ENCODE results near the gene SPATA18.

The SPATA18 gene

DNA sequence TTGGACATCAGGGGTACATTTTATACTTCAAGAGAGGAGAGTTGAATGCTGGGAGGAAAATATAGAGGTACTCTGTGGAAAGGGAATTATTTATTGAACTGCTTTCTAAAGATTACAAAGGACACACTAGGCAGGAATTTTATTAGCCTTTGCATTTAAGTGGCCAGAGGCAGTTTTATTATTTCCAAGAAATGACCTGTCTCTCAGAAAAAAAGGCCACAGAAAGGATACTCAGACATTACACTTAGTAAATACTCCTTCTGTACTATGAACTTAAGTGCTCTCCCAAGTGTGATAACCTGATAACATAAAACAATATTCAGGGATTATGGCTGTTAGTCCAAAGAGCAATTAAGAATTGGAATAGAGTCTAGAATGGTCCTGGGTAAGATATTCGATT, 38.5 kb upstream of the SPATA18 start:
- Mint-ChIP-seq H3K4me3 (no peak overlapping the region), H3K27me3 (ENCODE audit: low read depth) (no peaks in the 10 kb centered on the region), H3K36me3 (ENCODE audit: low read depth) (peaks cover 18% of the 10 kb centered on the region), H3K27ac (no peak overlapping the region), H3K4me1 (no peaks in the 10 kb centered on the region), H3K9me3 (peaks cover 2% of the 10 kb centered on the region)
- TF ChIP-seq, protein P1, sequence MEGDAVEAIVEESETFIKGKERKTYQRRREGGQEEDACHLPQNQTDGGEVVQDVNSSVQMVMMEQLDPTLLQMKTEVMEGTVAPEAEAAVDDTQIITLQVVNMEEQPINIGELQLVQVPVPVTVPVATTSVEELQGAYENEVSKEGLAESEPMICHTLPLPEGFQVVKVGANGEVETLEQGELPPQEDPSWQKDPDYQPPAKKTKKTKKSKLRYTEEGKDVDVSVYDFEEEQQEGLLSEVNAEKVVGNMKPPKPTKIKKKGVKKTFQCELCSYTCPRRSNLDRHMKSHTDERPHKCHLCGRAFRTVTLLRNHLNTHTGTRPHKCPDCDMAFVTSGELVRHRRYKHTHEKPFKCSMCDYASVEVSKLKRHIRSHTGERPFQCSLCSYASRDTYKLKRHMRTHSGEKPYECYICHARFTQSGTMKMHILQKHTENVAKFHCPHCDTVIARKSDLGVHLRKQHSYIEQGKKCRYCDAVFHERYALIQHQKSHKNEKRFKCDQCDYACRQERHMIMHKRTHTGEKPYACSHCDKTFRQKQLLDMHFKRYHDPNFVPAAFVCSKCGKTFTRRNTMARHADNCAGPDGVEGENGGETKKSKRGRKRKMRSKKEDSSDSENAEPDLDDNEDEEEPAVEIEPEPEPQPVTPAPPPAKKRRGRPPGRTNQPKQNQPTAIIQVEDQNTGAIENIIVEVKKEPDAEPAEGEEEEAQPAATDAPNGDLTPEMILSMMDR (IDR thresholded peaks at IDR 0.05; ENCODE audit: unreplicated experiment in 3 of 3), result no peak

GRCh38 chr4:52014903-52015302, 36.2 kb upstream of the SPATA18 start:
- Mint-ChIP-seq H3K27me3 (ENCODE audit: low read depth) (no peaks in the 10 kb centered on the region), H3K9me3 (peaks cover 2% of the 10 kb centered on the region), H3K27ac (no peak overlapping the region), H3K4me1 (no peaks in the 10 kb centered on the region), H3K4me3 (no peak overlapping the region), H3K36me3 (ENCODE audit: low read depth) (peaks cover 20% of the 10 kb centered on the region)
- TF ChIP-seq, protein P1 (IDR thresholded peaks at IDR 0.05; ENCODE audit: unreplicated experiment in 3 of 3), result no peak

- Mint-ChIP-seq H3K4me3 (no peak overlapping the region), H3K36me3 (ENCODE audit: low read depth) (peaks cover 23% of the 10 kb centered on the region), H3K4me1 (no peaks in the 10 kb centered on the region), H3K27me3 (ENCODE audit: low read depth) (no peaks in the 10 kb centered on the region), H3K9me3 (peaks cover 1% of the 10 kb centered on the region), H3K27ac (no peak overlapping the region)
- TF ChIP-seq, protein P1 (IDR thresholded peaks at IDR 0.05; ENCODE audit: unreplicated experiment in 3 of 3), result peak in 2 of 3 experiments; percentile 18 to 34
Observed at GRCh38 chr4:52015366-52015765, 35.7 kb upstream of the SPATA18 start.

- Mint-ChIP-seq H3K9me3 (no peaks in the 10 kb centered on the region), H3K4me1 (no peaks in the 10 kb centered on the region), H3K27me3 (ENCODE audit: low read depth) (no peaks in the 10 kb centered on the region), H3K4me3 (no peak overlapping the region), H3K36me3 (ENCODE audit: low read depth) (peaks cover 17% of the 10 kb centered on the region), H3K27ac (no peak overlapping the region)
- TF ChIP-seq, protein P1 (IDR thresholded peaks at IDR 0.05; ENCODE audit: unreplicated experiment in 3 of 3), result no peak
Observed at GRCh38 chr4:52016981-52017380, 34.1 kb upstream of the SPATA18 start.

GRCh38 chr4:52017814-52018213, 33.3 kb upstream of the SPATA18 start:
- TF ChIP-seq, protein P1 (IDR thresholded peaks at IDR 0.05; ENCODE audit: unreplicated experiment in 3 of 3), result no peak
- H3K9me3 Mint-ChIP-seq, result no peaks in the 10 kb centered on the region
- no peaks in the 10 kb centered on the region for H3K27me3 Mint-ChIP-seq (ENCODE audit: low read depth)
- no peak overlapping the region for H3K4me3 Mint-ChIP-seq
- H3K4me1 Mint-ChIP-seq, result no peaks in the 10 kb centered on the region
- H3K36me3 Mint-ChIP-seq (ENCODE audit: low read depth), result peaks cover 23% of the 10 kb centered on the region
- H3K27ac Mint-ChIP-seq, result no peak overlapping the region

DNA sequence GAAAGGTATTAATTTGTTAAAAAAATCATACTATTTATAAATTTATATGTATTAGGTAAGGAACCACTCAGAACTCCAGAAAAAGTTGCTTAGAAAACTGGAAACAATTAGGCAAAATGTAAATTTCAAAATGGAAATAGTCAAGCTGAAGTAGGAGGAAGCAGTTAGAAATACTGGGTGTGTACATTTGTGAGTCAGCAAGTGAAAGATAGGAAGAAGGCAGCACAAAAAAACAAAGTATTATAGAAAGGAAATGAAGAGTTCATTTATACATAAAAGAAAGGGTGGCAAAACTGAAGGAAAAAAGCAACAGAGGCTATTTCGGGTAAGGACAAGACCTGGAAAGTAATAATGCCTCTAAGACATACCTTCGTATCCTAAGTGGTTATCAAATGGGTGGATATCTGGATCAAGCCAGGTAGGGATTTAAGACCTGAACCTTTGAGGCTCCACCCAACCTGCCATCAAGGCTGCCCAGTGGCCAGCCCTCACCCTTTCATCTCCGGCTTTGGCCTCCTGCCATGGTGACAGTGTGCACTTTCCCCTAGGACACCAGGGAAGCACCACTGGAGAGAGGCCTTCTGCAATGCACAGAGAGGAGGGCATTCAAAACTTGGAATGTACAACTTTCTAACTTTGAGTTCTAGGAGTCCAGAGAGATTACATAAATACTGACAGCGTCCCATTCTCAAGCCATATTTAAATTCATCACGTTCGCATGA, 31.0 kb upstream of the SPATA18 start, which contains the start of gene LRRC66:
TSS of gene LRRC66 (minus strand) at position 428 of the 722 bp plus-strand sequence. CDS start 2,750 bp downstream, outside the sequence.
- Mint-ChIP-seq H3K36me3 (ENCODE audit: low read depth) (peaks cover 40% of the 10 kb centered on the region), H3K9me3 (no peaks in the 10 kb centered on the region), H3K27me3 (ENCODE audit: low read depth) (no peaks in the 10 kb centered on the region), H3K4me1 (no peaks in the 10 kb centered on the region), H3K4me3 (no peak within 1 kb of the TSS), H3K27ac (no peak within 1 kb of the TSS)
- TF ChIP-seq, protein P1 (IDR thresholded peaks at IDR 0.05; ENCODE audit: unreplicated experiment in 3 of 3), result no peak
